GM19395 (cell line): ENCODE measurements around the gene SOX8.
A peak's percentile ranks its signal among the peaks of the same experiment; 100 is the strongest.
"Not testable (repeated sequence)": the region's sequence is repeated elsewhere in the genome, so short reads cannot be mapped to it uniquely, and the experiment has no call there.

Experiments used
- ATAC-seq: cut with Tn5 transposase; IDR thresholded peaks from one replicate; pipeline ENCODE4 v1.9.1; 2021; ENCODE audit warnings: mild to moderate bottlenecking, moderate library complexity; ENCODE audit not compliant: unreplicated experiment

The SOX8 gene

GRCh38 chr16:952321-952720 lies 29.2 kb upstream of the SOX8 start:
- no peak for ATAC-seq

- ATAC-seq, result not testable (repeated sequence)
These were observed 27.8 kb upstream of the SOX8 start for GRCh38 chr16:953818-954217.

- ATAC-seq, result not testable (repeated sequence)
These were observed 25.8 kb upstream of the SOX8 start for GRCh38 chr16:955766-956165.

- ATAC-seq, result no peak
These were observed 22.1 kb upstream of the SOX8 start for GRCh38 chr16:959232-960040.

- no peak for ATAC-seq
These were observed 19.2 kb upstream of the SOX8 start for GRCh38 chr16:962366-962765.

GRCh38 chr16:962901-963814 lies 18.4 kb upstream of the SOX8 start:
- ATAC-seq, result no peak

- ATAC-seq, result no peak
These were observed 17.7 kb upstream of the SOX8 start for GRCh38 chr16:963913-964312.

- no peak for ATAC-seq
These were observed 17.1 kb upstream of the SOX8 start for GRCh38 chr16:964356-965035.

GRCh38 chr16:965036-965395 lies 16.6 kb upstream of the SOX8 start:
- no peak for ATAC-seq

- no peak for ATAC-seq
These were observed 16.1 kb upstream of the SOX8 start for GRCh38 chr16:965487-965886.

GRCh38 chr16:966035-966434 lies 15.5 kb upstream of the SOX8 start:
- ATAC-seq, result no peak

- no peak for ATAC-seq
These were observed 15.1 kb upstream of the SOX8 start for GRCh38 chr16:966505-966904.

- no peak for ATAC-seq
These were observed 14.5 kb upstream of the SOX8 start for GRCh38 chr16:967077-967541.

GRCh38 chr16:967546-968295 lies 13.8 kb upstream of the SOX8 start:
- ATAC-seq, result no peak

- no peak for ATAC-seq
These were observed 12.9 kb upstream of the SOX8 start for GRCh38 chr16:968620-969019.

- ATAC-seq, result peak; percentile 12
These were observed 11.8 kb upstream of the SOX8 start for GRCh38 chr16:969508-970385.

- peak; percentile 32 for ATAC-seq
These were observed 11.2 kb upstream of the SOX8 start for GRCh38 chr16:970386-970765.

GRCh38 chr16:970766-971581 lies 10.6 kb upstream of the SOX8 start, which contains the start of gene LMF1:
Gene LMF1 (minus strand): TSS chr16:970984. CDS start chr16:970980, 4 bp downstream.
- peak; percentile 78 for ATAC-seq

GRCh38 chr16:971582-971905 lies 10.0 kb upstream of the SOX8 start:
- ATAC-seq, result no peak
